Measurements from ENCODE around the gene FADD.

Gene FADD

GRCh38 chr11:70202920-70203750 is at the start of gene FADD:
TSS of gene FADD (plus strand) at chr11:70203296. CDS start at chr11:70203460, 164 bp downstream.
- peak; percentile 81 to 85 for DNase-seq (ENCODE audit: low read depth in 2 of 2)

- DNase-seq (ENCODE audit: low read depth in 2 of 2), result no peak
These were observed 47.7 kb upstream of the FADD start for GRCh38 chr11:70155386-70155785.

- no peak for DNase-seq (ENCODE audit: low read depth in 2 of 2)
These were observed 46.6 kb upstream of the FADD start for GRCh38 chr11:70156291-70157037.

GRCh38 chr11:70158201-70158600 is 44.9 kb upstream of the FADD start:
- DNase-seq (ENCODE audit: low read depth in 2 of 2), result no peak

- DNase-seq (ENCODE audit: low read depth in 2 of 2), result no peak
These were observed 44.2 kb upstream of the FADD start for GRCh38 chr11:70158757-70159389.

- DNase-seq (ENCODE audit: low read depth in 2 of 2), result no peak
These were observed 43.2 kb upstream of the FADD start for GRCh38 chr11:70159627-70160570.

- DNase-seq (ENCODE audit: low read depth in 2 of 2), result no peak
These were observed 42.0 kb upstream of the FADD start for GRCh38 chr11:70161043-70161625.

GRCh38 chr11:70164705-70165104 is 38.4 kb upstream of the FADD start:
- no peak for DNase-seq (ENCODE audit: low read depth in 2 of 2)

GRCh38 chr11:70167120-70167519 is 36.0 kb upstream of the FADD start:
- DNase-seq (ENCODE audit: low read depth in 2 of 2), result no peak

- no peak for DNase-seq (ENCODE audit: low read depth in 2 of 2)
These were observed 35.2 kb upstream of the FADD start for GRCh38 chr11:70167723-70168404.

GRCh38 chr11:70168405-70168754 is 34.7 kb upstream of the FADD start:
- no peak for DNase-seq (ENCODE audit: low read depth in 2 of 2)

GRCh38 chr11:70169127-70169526 is 34.0 kb upstream of the FADD start:
- no peak for DNase-seq (ENCODE audit: low read depth in 2 of 2)

GRCh38 chr11:70169632-70170031 is 33.5 kb upstream of the FADD start:
- DNase-seq (ENCODE audit: low read depth in 2 of 2), result no peak

- no peak for DNase-seq (ENCODE audit: low read depth in 2 of 2)
These were observed 32.4 kb upstream of the FADD start for GRCh38 chr11:70170596-70171210.

- no peak for DNase-seq (ENCODE audit: low read depth in 2 of 2)
These were observed 30.1 kb upstream of the FADD start for GRCh38 chr11:70173018-70173417.

- DNase-seq (ENCODE audit: low read depth in 2 of 2), result no peak
These were observed 28.4 kb upstream of the FADD start for GRCh38 chr11:70174547-70175235.

GRCh38 chr11:70175236-70175698 is 27.8 kb upstream of the FADD start:
- DNase-seq (ENCODE audit: low read depth in 2 of 2), result no peak

GRCh38 chr11:70176940-70177689 is 26.0 kb upstream of the FADD start:
- peak; percentile 33 to 39 for DNase-seq (ENCODE audit: low read depth in 2 of 2)

GRCh38 chr11:70180906-70181305 is 22.2 kb upstream of the FADD start:
- DNase-seq (ENCODE audit: low read depth in 2 of 2), result no peak
